HL-60/S4 treated with phorbol 12-myristate 13-acetate at 8.2 ng/mL for 4 days and 3 days (cell line): ENCODE data around the gene BLVRA.
"Not testable (repeated sequence)": the region's sequence is repeated elsewhere in the genome, so short reads cannot be mapped to it uniquely, and the experiment has no call there.

Experiments
- in situ Hi-C: fragments of 300-500 bp; cut with MboI; formaldehyde crosslinking; loops from 2 replicates; pipeline ENCODE4 v1.15.0; 2022; ENCODE audit warnings: low sequenced_read_pairs

The BLVRA gene

GRCh38 chr7:43768887-43769272 is 10.4 kb downstream of the BLVRA start:
- in situ Hi-C loops: no loop called here

- in situ Hi-C loops: no loop called here
Measured at GRCh38 chr7:43769281-43769680, 10.8 kb downstream of the BLVRA start.

GRCh38 chr7:43769791-43770465 is 11.4 kb downstream of the BLVRA start:
- in situ Hi-C loops: no loop called here

GRCh38 chr7:43771128-43771527 is 12.6 kb downstream of the BLVRA start:
- in situ Hi-C loops: no loop called here

- in situ Hi-C loops: no loop called here
Measured at GRCh38 chr7:43771573-43771972, 13.1 kb downstream of the BLVRA start.

GRCh38 chr7:43773268-43773667 is 14.8 kb downstream of the BLVRA start:
- in situ Hi-C loops: not testable (repeated sequence)

GRCh38 chr7:43775255-43775654 is 16.8 kb downstream of the BLVRA start:
- in situ Hi-C loops: not testable (repeated sequence)

GRCh38 chr7:43778293-43779044 is 20.0 kb downstream of the BLVRA start:
- in situ Hi-C loops: not testable (repeated sequence)

- in situ Hi-C loops: no loop called here
Measured at GRCh38 chr7:43779045-43779812, 20.7 kb downstream of the BLVRA start.

GRCh38 chr7:43781726-43782607 is 23.5 kb downstream of the BLVRA start:
- in situ Hi-C loops: no loop called here

- in situ Hi-C loops: no loop called here
Measured at GRCh38 chr7:43782768-43783555, 24.5 kb downstream of the BLVRA start.

- in situ Hi-C loops: no loop called here
Measured at GRCh38 chr7:43784030-43784584, 25.6 kb downstream of the BLVRA start.

GRCh38 chr7:43784585-43785087 is 26.2 kb downstream of the BLVRA start:
- in situ Hi-C loops: not testable (repeated sequence)

GRCh38 chr7:43785420-43785819 is 26.9 kb downstream of the BLVRA start:
- in situ Hi-C loops: no loop called here

GRCh38 chr7:43787771-43788170 is 29.3 kb downstream of the BLVRA start:
- in situ Hi-C loops: no loop called here

- in situ Hi-C loops: no loop called here
Measured at GRCh38 chr7:43790006-43790405, 31.5 kb downstream of the BLVRA start.

GRCh38 chr7:43790834-43791233 is 32.4 kb downstream of the BLVRA start:
- in situ Hi-C loops: no loop called here

- in situ Hi-C loops: no loop called here
Measured at GRCh38 chr7:43791665-43792064, 33.2 kb downstream of the BLVRA start.

- in situ Hi-C loops: no loop called here
Measured at GRCh38 chr7:43792471-43793150, 34.1 kb downstream of the BLVRA start.
